C4-2B (cell line): Measurements from ENCODE around the gene MAP1LC3C.

Source experiments
- ZFX ChIP-seq: fragments of 450-650 bp; IDR thresholded peaks from 2 replicates; pipeline ENCODE4 v1.6.1; 2017
- TF ChIP-seq, protein P1 (sequence below): fragments of 450-650 bp; conservative IDR thresholded peaks from 2 replicates; pipeline ENCODE4 v1.5.1; 2017; ENCODE audit warnings: mild to moderate bottlenecking

DNA sequence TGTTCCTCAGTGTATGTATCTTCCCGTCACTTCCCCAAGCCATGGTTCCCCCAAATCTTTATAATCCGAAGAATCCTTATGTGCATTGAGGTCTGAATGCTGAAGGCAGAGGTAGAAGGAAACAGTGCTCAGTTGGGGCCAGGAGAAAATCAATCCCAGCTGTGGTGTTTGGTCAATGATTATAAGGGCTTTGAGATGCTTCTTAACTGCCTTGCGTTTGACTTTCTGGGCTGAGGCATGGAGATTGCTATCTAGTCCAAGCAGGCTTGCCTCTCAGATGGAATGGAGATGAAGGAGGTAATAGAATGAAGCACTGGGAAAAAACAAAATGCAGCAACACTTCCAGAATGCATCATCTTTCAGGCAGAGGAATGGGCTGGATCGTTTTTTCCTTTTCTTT is 3.6 kb upstream of the MAP1LC3C start:
- TF ChIP-seq, protein P1, sequence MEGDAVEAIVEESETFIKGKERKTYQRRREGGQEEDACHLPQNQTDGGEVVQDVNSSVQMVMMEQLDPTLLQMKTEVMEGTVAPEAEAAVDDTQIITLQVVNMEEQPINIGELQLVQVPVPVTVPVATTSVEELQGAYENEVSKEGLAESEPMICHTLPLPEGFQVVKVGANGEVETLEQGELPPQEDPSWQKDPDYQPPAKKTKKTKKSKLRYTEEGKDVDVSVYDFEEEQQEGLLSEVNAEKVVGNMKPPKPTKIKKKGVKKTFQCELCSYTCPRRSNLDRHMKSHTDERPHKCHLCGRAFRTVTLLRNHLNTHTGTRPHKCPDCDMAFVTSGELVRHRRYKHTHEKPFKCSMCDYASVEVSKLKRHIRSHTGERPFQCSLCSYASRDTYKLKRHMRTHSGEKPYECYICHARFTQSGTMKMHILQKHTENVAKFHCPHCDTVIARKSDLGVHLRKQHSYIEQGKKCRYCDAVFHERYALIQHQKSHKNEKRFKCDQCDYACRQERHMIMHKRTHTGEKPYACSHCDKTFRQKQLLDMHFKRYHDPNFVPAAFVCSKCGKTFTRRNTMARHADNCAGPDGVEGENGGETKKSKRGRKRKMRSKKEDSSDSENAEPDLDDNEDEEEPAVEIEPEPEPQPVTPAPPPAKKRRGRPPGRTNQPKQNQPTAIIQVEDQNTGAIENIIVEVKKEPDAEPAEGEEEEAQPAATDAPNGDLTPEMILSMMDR: no peak
- TF ChIP-seq ZFX: no peak
